DOHH2 (cell line): ENCODE results near the gene MORC1.

Experiments used
- H3F3A ChIP-seq: fragments of 200-600 bp; sonication (generic), shearing (Covaris generic); 2 replicates; pipeline ENCODE4 v1.6.0; 2016; ENCODE audit warnings: antibody characterized with exemption, mild to moderate bottlenecking; ENCODE audit not compliant: control insufficient read depth, insufficient read depth
- H3K27ac ChIP-seq: fragments of 200-600 bp; sonication (generic); 2 replicates; pipeline ENCODE4 v1.5.1; 2014; ENCODE audit warnings: low read depth, mild to moderate bottlenecking, low read length, moderate library complexity
- H3K27me3 ChIP-seq: fragments of 200-600 bp; sonication (generic); 2 replicates; pipeline ENCODE4 v1.6.1; 2014; ENCODE audit warnings: mild to moderate bottlenecking, low read length, mixed read lengths; ENCODE audit not compliant: control insufficient read depth
- H3K36me3 ChIP-seq: fragments of 200-600 bp; sonication (generic); 2 replicates; pipeline ENCODE4 v1.6.1; 2014; ENCODE audit warnings: mild to moderate bottlenecking, low read length, moderate library complexity, mixed read lengths; ENCODE audit not compliant: control insufficient read depth
- H3K4me1 ChIP-seq: fragments of 200-600 bp; sonication (generic); 2 replicates; pipeline ENCODE4 v1.6.1; 2014; ENCODE audit warnings: mild to moderate bottlenecking, low read length, mixed read lengths; ENCODE audit not compliant: control insufficient read depth
- H3K4me2 ChIP-seq: fragments of 200-600 bp; sonication (generic); 2 replicates; pipeline ENCODE4 v1.6.0; 2014; ENCODE audit warnings: mild to moderate bottlenecking, low read length, moderate library complexity
- H3K4me3 ChIP-seq: fragments of 200-600 bp; sonication (generic); 2 replicates; pipeline ENCODE4 v1.5.1; 2014; ENCODE audit warnings: mild to moderate bottlenecking, low read length, mixed read lengths
- H3K79me2 ChIP-seq: fragments of 200-600 bp; sonication (generic); 2 replicates; pipeline ENCODE4 v1.6.1; 2014; ENCODE audit warnings: mild to moderate bottlenecking, low read length, mixed read lengths; ENCODE audit not compliant: control insufficient read depth
- H3K9me2 ChIP-seq: fragments of 200-600 bp; sonication (generic); replicated peaks from 2 replicates; pipeline ENCODE4 v1.6.1; 2014; ENCODE audit warnings: mild to moderate bottlenecking, low read length, mixed read lengths; ENCODE audit not compliant: control insufficient read depth
- H3K9me3 ChIP-seq: fragments of 200-600 bp; sonication (generic); 2 replicates; pipeline ENCODE4 v1.6.1; 2014; ENCODE audit warnings: antibody characterized with exemption, low read length, mixed read lengths; ENCODE audit not compliant: control insufficient read depth, insufficient read depth
- H4K20me1 ChIP-seq: fragments of 200-600 bp; sonication (generic); 2 replicates; pipeline ENCODE4 v1.6.0; 2014; ENCODE audit warnings: low read depth, mild to moderate bottlenecking, antibody characterized with exemption, low read length, moderate library complexity; ENCODE audit not compliant: control insufficient read depth, insufficient read depth
- CTCF ChIP-seq: fragments of 200-600 bp; sonication (generic); IDR thresholded peaks from one replicate; pipeline ENCODE4 v1.5.1; 2014; ENCODE audit warnings: antibody characterized with exemption, mild to moderate bottlenecking, low read depth, low read length; ENCODE audit not compliant: poor library complexity, severe bottlenecking
- EZH2phosphoT487 ChIP-seq: fragments of 200-600 bp; sonication (generic); IDR thresholded peaks from 2 replicates; pipeline ENCODE4 v1.6.1; 2017; ENCODE audit warnings: borderline replicate concordance, mild to moderate bottlenecking, antibody characterized with exemption, low read length, moderate library complexity, mixed read lengths

MORC1 gene

GRCh38 chr3:108940166-108940565 lies 177.8 kb downstream of the MORC1 start:
- no peak overlapping the region for H3K27ac ChIP-seq
- H3K36me3 ChIP-seq = no peaks in the 10 kb centered on the region
- peaks cover 3% of the 10 kb centered on the region; the same call in 1 of the 2 replicates for H3K27me3 ChIP-seq
- no peaks in the 10 kb centered on the region for H3K4me1 ChIP-seq
- H3K9me2 ChIP-seq = no peaks in the 10 kb centered on the region
- TF ChIP-seq EZH2phosphoT487 (no peak), CTCF (no peak)
- no peaks in the 10 kb centered on the region for H3F3A ChIP-seq
- H3K4me3 ChIP-seq = no peak overlapping the region
- no peaks in the 10 kb centered on the region for H4K20me1 ChIP-seq
- no peaks in the 10 kb centered on the region for H3K79me2 ChIP-seq
- H3K9me3 ChIP-seq = no peaks in the 10 kb centered on the region
- H3K4me2 ChIP-seq = no peak overlapping the region

GRCh38 chr3:108936924-108937689 lies 180.8 kb downstream of the MORC1 start:
- H4K20me1 ChIP-seq = no peaks in the 10 kb centered on the region
- no peaks in the 10 kb centered on the region for H3K79me2 ChIP-seq
- no peaks in the 10 kb centered on the region for H3K9me2 ChIP-seq
- H3F3A ChIP-seq = no peaks in the 10 kb centered on the region
- peaks cover 3% of the 10 kb centered on the region; the same call in 1 of the 2 replicates for H3K27me3 ChIP-seq
- no peaks in the 10 kb centered on the region for H3K9me3 ChIP-seq
- H3K36me3 ChIP-seq = no peaks in the 10 kb centered on the region
- no peak overlapping the region for H3K4me3 ChIP-seq
- no peaks in the 10 kb centered on the region for H3K4me1 ChIP-seq
- TF ChIP-seq EZH2phosphoT487 (no peak), CTCF (no peak)
- no peak overlapping the region for H3K4me2 ChIP-seq
- no peak overlapping the region for H3K27ac ChIP-seq

- Histone ChIP-seq H3K27ac (no peak overlapping the region), H3K27me3 (no peaks in the 10 kb centered on the region), H3F3A (no peaks in the 10 kb centered on the region), H3K79me2 (no peaks in the 10 kb centered on the region), H3K4me2 (no peak overlapping the region), H3K9me3 (no peaks in the 10 kb centered on the region), H3K4me3 (no peak overlapping the region), H4K20me1 (no peaks in the 10 kb centered on the region), H3K36me3 (no peaks in the 10 kb centered on the region), H3K9me2 (no peaks in the 10 kb centered on the region), H3K4me1 (no peaks in the 10 kb centered on the region)
- no peak for TF ChIP-seq CTCF
Observed at GRCh38 chr3:108931035-108931434, 186.9 kb downstream of the MORC1 start.
